HL-60/S4 treated with retinoic acid at 250 ng/mL for 4 days and 3 days (cell line): ENCODE data around the gene OGT.

Experiments
- in situ Hi-C: fragments of 300-500 bp; cut with MboI; formaldehyde crosslinking; loops from 2 replicates; pipeline ENCODE4 v1.7.0; 2022; ENCODE audit warnings: low sequenced_read_pairs

The OGT gene

DNA sequence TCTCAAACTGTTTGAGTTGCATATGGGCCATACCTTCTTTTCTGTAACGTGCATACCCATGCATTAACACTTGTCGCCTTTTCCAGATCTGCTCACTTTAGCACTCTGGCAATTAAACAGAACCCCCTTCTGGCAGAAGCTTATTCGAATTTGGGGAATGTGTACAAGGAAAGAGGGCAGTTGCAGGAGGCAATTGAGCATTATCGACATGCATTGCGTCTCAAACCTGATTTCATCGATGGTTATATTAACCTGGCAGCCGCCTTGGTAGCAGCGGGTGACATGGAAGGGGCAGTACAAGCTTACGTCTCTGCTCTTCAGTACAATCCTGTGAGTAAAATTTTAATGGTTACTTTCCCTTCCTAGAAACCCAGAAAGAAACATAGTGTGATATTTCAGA lies 4.8 kb downstream of the OGT start:
- in situ Hi-C loops, result no loop called here

DNA sequence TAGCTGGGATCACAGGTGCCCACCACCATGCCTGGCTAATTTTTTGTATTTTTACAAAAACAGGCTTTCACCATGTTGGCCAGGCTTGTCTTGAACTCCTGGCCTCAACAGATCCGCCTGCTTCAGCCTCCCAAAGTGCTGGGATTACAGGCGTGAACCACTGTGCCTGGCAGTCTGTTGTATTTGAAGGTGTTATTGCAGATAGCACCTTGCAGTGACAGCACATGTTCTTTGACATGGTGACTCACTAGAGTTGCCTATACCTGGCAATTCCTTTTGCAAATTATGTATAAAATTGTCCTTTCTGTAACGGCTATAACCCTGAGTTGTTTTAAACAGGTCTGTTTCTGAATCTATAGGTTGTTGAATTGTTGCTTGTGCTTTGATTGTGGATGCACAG lies 7.9 kb downstream of the OGT start:
- in situ Hi-C loops, result no loop called here

DNA sequence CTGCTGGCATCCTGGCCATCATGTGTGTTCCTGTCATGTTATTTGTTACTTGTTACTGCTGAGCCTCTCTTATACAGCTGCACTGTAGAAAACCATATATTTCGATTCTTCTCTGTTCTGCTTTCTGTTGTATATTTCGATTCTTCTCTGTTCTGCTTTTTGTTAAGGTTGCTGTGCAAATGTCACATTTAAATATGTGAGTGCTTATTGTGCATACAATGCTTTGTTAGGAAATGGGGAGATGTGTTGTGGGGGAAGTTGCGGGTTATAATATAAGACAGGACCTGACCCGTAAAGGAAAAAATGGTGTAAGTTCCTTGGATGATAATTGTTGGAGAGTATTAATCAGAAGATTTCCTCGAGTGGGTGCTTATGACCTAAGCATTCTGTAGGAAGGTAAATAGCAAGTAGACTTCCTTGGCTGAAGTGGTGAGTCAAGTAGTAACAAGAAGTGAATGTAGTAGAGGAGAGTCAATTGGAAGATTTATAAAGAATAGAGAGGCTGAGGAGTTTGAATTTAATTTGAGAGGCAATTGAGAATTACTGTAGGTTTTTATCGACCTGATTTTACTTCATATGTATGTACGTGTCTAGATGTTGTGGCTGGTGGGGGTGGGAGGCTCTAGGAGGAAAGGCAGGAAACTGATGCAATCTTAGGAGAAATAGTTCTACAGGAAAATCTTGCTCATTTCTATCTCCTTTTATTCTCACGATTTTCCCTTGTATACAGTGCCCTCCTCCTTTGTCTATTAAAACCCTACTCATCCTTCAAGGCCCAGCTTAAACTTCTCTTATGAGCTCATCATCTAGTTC lies 8.5 kb downstream of the OGT start:
- in situ Hi-C loops, result no loop called here

DNA sequence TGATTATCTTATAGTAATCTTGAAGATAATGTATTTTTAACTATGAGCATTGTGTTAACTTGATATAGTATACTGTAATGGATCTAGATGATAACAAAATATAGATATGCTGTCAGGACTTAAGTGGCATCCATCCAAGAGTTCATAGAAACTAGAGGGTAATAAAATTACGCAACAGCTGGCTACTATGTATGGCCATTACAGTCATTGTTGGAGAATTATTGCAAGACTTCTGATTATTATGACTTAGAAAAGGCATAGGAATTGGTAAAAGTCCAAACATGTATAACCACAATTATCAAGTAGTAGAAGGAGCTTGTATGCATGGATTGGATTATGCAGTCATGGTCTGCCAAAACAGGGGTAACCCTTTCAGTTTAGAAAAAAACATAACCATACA lies 9.5 kb downstream of the OGT start:
- in situ Hi-C loops, result no loop called here

DNA sequence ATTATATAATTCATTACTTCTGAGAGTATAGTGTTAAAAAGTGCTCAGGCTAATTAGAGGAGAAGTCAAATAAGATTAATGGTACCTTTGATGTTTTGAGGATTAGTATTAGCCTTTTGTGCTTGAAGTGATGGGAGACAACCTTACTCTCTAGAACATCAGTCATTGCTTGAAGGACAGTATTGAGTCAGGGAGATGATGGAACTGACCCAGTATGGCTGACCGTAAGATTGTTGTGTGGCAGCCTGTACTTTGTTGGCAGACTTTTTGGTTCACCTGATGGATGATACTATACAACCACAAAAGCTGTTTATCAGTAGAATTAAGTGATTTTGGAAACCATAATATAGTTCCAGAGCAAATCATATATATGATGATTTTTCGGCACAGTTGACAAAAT lies 9.9 kb downstream of the OGT start:
- in situ Hi-C loops, result no loop called here

DNA sequence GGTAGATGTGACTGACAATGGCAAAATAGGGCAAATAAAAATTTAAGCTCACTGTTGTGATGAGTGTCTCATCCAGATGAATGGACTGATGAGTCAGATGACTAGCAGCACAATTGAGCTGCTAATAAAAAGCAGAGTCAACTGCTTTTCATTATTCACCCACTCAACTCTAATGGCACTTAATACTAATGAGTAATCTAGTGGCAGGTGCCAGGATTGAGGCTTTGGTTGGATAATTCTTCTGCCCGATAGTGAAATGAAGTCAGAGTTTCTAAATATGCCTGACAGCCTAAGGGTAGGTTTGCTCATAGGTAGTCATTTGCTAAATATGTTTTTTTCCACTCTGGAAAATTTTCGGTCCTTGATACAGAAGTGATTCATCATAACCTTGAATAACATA lies 10.4 kb downstream of the OGT start:
- in situ Hi-C loops, result no loop called here

DNA sequence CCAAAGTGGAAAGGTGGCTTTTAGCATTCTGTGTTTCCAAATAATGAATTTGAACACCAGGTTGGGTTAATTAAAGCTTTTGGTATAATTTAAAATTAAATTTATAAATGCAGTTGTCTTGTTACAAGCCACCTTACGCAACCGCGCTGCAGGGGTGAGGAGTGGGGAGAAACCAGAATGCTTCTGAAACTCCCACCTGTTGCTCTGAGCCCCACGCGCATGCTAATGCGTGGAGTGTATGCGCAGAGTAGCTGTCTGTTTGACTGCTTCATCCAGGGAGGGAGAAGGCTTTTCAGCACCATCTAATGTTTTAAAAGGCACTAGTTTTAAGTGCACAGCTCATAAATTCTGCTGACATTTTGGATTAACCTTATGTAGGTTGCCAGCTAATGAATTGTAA lies 12.5 kb downstream of the OGT start:
- in situ Hi-C loops, result no loop called here

DNA sequence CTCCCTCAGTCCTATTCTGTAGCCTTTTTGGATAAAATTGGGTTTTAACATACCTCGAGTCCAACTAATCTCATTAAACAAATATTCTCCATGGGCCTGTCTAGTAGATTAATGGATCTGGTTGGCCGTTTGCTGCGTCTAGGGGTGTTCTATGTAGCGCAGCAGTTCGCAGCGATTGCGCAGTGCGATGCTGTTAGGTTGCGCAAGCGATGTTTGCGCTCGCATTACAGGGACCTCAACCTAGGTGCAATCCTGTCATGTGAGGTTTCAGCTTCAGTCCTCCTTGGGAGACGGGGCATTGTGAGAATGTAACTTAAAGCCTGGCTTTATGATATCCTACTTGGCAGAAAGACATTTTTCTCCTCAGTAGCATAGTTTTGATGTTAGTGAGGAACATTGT lies 14.0 kb downstream of the OGT start:
- in situ Hi-C loops, result no loop called here

DNA sequence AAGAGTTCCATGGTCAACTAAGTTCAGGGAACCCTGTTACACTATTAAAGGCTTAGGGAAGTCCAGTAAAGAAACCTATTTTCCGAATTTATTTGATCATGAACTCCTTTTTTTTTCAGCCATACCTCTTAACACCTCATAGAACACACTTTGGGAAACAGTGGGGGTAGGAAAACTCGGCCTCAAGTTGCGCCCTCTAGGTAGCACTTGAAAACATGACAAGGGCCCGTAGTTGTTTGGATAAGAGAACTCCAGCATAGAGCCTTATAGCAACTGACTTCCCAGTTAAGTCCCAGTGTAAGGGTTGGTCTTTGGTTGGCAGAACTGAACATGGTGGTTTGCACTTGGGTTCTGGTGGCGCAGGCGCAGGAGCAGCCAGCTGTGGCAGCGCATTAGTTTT lies 14.4 kb downstream of the OGT start:
- in situ Hi-C loops, result no loop called here

DNA sequence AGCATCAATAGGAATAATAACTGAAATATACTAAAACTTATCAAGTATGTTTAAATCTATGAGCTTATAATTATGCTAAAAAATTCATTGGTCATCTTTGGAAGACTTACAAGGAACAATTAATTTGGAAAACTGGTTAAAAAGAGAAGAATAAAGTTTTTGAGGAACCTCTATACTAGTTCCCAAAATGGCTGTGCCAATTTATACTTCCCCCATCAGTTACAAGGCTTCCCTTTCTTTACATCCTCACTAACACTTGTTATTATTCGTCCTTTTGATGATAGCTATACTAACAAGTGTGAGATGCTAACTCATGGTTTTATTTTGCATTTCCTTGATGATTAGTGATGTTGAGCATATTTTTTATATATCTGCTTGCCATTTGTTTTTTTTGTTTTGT lies 17.1 kb downstream of the OGT start:
- in situ Hi-C loops, result loop anchor here (25.0 kb wide), 1 partner anchor 163 kb away; no protein-coding TSS in a partner anchor

DNA sequence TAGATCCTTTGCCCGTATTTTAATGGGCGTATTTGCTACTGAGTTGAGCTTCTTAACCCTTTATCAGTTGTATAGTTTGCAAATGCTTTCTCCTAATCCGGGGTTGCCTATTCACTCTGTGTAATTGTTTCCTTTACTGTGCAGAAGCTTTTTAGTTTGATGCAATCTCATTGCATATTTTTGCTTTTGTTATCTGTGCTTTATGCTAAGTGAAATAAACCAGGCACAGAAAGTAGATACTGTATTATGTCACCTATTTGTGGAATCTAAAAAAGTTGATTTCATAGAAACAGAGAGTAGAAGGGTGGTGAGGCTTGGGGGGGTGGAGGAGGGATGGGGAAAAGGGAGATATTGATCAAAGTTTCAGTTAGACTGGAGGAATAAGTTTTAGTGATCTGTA lies 17.7 kb downstream of the OGT start:
- in situ Hi-C loops, result loop anchor here (25.0 kb wide), 1 partner anchor 163 kb away; no protein-coding TSS in a partner anchor

DNA sequence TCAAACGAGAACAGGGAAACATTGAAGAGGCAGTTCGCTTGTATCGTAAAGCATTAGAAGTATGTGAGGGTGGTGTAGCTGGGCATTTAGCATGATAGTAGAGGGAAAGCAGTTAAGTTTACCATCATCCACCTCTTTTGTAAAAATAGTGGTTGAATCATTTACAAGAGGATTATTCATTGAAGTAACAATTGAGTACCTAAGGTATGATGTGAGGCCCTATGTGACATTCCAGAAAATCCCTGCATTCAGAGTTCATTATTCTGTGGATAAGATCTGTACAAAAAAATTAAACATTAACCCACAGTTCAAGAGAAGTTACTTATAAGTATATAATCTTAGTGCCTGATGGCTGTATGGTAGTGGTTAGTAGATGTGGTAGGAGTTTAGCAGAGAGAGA lies 23.1 kb downstream of the OGT start:
- in situ Hi-C loops, result loop anchor here (25.0 kb wide), 1 partner anchor 169 kb away; no protein-coding TSS in a partner anchor

DNA sequence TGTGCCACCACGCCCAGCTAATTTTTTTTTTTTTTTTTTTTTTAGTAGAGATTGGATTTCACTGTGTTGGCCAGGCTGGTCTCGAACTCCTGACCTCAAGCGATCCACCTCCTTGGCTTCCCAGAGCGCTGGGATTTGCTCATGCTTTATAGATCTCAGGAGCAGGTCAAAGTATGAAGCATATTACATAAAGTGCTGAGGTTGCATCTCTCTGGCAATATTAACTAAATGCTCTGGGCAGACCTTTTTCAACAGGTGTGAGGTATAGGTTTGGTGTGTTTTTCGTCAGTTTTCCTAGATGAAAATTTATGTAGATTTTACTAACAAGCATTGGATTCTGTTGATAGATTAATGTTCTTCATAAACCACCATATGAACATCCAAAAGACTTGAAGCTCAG lies 26.0 kb downstream of the OGT start:
- in situ Hi-C loops, result loop anchor here (25.0 kb wide), 1 partner anchor 172 kb away; no protein-coding TSS in a partner anchor

DNA sequence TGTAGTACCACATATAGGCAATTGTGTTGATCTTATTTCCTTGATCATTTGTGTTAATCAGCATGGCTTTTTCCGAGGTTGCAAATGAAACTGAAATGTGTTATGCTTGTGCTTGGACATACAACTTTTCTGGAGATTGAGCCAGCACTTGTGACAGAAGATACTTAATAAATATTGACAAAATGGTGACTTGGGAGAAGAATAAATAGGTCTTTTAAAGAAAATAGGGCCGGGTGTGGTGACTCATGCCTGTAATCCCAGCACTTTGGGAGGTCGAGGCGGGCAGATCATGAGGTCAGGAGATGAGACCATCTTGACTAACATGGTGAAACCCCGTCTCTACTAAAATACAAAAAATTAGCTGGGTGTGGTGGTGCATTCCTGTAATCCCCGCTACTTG lies 26.9 kb downstream of the OGT start:
- in situ Hi-C loops, result loop anchor here (25.0 kb wide), 1 partner anchor 172 kb away; no protein-coding TSS in a partner anchor

DNA sequence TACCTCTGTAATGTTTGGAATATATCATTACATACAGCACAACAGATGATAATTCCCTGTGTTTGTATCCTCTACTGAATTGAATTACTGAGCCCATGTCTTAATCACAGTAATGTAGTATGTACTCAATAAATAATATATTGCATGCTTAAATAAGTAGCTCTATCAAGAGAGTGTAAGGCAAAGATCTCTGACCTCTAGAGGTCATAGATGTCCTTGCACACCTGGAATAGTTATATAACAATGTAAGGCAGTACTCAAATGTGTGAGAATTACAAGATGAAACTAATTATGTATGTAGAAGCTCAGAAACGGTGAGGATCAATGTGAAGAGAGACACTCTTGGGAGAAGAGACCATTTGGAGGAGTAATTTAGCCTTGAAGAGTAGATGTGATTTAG lies 31.0 kb downstream of the OGT start:
- in situ Hi-C loops, result loop anchor here (25.0 kb wide), 1 partner anchor 177 kb away; no protein-coding TSS in a partner anchor

DNA sequence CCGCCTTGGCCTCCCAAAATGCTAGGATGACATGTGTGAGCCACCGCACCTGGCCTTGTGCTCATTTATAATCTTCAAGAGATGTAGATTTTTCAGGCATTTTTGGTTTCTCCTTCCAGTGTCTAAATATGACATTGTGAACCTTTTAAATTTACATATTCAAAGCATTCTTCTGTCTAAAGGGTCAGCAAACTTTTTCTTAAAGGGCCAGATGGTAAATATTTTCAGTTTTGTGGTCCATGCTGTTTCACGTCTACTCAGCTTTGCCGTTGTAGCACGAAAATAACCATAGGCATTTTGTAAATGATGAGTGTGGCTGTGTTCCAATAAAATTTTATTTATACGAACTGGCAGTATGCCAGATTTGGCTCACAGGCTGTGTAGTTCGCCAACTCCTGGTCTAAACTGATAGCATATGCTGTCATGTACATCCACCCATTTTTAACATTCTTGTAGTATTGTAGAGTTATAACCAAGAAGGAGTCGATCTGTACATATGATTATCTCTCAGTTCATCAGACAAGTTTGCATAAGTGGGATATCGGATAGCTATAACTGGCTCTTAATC lies 32.7 kb downstream of the OGT start:
- in situ Hi-C loops, result loop anchor here (25.0 kb wide), 1 partner anchor 178 kb away; no protein-coding TSS in a partner anchor

DNA sequence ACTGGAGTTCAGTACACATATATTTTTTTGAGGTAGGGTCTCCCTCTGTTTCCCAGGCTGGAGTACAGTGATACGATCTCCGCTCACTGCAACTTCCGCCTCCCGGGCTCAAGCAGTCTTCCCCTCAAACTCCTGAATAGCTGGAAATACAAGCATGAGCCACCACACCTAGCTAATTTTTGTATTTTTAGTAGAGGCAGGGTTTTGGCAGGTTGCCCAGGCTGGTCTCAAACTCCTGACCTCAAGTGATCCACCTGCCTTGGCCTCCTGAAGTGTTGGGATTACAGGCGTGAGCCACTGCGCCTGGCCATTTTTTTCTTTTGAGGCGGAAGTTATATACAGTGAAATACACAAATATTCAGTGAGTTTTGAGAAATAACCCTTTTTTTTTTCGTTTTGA lies 38.5 kb downstream of the OGT start:
- in situ Hi-C loops, result loop anchor here (25.0 kb wide), 1 partner anchor 184 kb away; no protein-coding TSS in a partner anchor

DNA sequence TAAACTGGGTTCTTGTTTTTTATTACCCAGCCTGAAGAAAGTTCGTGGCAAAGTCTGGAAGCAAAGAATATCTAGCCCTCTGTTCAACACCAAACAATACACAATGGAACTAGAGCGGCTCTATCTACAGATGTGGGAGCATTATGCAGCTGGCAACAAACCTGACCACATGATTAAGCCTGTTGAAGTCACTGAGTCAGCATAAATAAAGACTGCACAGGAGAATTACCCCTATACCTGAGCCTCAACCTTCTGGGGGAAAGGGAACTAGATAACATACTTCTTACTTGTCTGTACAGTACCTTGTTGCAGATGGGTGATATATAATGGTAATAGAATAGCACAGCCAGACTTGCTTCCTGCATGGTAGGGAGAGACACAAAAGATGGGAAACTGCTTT lies 40.7 kb downstream of the OGT start:
- in situ Hi-C loops, result loop anchor here (25.0 kb wide), 1 partner anchor 186 kb away; no protein-coding TSS in a partner anchor

DNA sequence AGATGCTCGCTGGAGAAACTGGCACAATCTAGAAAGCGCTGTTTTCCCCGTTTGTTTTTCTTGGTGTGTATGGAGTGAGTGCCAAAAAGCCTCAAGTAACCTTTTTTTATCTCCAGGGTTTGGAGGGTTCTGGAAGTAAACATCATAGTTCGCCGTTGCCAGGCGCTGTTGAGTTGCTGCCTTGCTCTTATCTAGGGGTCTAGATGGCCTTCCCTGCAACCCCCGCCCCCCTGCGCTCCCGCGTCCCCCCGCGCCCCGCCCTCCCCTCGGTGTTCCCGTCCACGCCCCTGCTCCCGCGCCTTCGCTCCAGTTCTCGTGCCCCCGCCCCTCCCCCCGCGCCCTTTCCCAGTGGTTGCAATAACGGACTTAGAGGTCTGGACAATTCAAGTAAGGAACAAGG lies 44.8 kb downstream of the OGT start:
- in situ Hi-C loops, result no loop called here

DNA sequence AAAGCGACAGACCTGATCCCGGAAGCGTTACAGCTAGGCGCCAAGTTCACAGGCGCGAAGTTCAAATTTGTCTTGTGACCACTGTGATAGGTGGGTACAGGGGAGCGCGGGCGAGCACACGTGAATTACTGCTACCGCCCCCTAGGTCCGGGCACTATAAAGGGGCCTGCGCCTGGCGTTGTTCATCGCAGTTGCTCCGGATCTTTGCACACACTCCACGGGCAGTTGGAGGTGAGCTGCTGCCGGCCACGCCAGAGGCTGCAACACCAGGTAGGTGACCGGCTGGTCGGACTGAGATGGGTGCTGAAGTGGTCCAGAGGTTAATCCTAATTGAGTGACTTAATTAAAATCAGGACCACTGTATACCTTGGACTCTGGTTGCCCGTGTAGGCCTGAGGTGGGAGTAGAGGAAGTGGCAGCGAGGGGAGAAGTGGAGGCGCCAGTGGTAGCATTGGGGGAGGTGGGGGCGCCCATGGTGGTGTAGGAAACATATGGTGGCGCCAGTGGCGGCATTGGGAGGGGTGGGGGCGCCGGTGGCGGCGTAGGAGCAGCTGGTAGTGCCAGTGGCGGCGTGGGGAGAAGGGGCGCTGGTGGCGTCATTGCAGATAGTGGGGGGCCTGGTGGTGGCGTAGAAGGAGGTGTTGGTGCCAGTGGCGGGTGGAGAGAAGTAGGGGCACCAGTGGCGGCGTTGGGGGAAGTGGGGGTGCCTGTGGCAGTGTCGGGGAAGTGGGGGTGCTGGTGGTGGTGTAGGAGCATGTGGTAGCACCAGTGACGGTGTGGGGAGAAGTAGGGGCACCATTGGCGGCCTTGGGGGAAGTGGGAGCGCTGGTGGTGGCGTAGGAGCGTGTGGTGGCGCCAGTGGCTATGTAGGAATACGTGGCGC lies 45.6 kb downstream of the OGT start, which contains the start of gene GCNA:
GCNA (plus strand) TSS at position 185 of the 883 bp plus-strand sequence. CDS start 2,385 bp downstream, outside the sequence.
- in situ Hi-C loops, result no loop called here
